Renal cortical epithelial cell (primary cell): Measurements from ENCODE around the gene NR5A2. TPM values are rescaled to one million over a fixed set of nuclear protein-coding genes. Genes with fewer than 3 reads are reported as not detected.

Source experiments
- DNase-seq: peaks from one replicate; pipeline ENCODE4 v3.0.0-alpha.2; 2011; ENCODE audit warnings: low read depth
- total RNA-seq: library from RNA; depleted of rRNA; stranded (reverse); fragments of >200 nt; gene quantifications from 2 replicates; pipeline ENCODE4 v1.2.3, GENCODE V29; 2014

Gene NR5A2
- total RNA-seq, result 0.05 TPM in 1 of 2 replicates, not detected in the other

GRCh38 chr1:200027264-200027823 lies at the start of gene NR5A2:
NR5A2 (plus strand) TSS chr1:200027710; CDS start chr1:200027848, 138 bp downstream.
- no peak for DNase-seq

DNA sequence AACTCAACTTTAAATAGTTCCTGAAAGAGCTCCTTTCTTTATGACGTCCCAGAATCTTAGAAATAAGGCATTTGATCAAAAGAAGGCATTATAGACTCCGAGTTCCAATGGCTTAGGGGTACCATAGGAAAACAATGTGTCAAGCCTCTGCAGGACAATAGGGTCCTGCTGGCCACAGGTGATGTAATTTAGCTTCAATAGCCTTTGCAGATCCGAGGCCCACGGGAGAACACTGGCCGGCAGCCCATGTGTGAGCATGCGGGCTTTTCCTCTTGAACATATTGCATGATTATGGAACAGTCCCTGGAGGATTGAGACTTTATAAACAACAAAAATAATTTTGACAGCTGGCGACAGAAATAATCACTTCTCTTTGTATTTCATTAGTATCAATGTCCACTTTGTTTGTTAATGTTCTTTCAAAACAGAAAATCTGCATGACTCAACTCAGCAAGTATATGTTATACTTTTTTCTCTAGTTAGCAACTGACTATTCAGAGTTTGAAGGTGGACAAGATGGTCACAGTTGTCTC lies 49.0 kb upstream of the NR5A2 start:
- no peak for DNase-seq

GRCh38 chr1:199979071-199979470 lies 48.4 kb upstream of the NR5A2 start:
- no peak for DNase-seq

GRCh38 chr1:199981584-199981983 lies 45.9 kb upstream of the NR5A2 start:
- no peak for DNase-seq

GRCh38 chr1:199982606-199983005 lies 44.9 kb upstream of the NR5A2 start:
- no peak for DNase-seq

DNA sequence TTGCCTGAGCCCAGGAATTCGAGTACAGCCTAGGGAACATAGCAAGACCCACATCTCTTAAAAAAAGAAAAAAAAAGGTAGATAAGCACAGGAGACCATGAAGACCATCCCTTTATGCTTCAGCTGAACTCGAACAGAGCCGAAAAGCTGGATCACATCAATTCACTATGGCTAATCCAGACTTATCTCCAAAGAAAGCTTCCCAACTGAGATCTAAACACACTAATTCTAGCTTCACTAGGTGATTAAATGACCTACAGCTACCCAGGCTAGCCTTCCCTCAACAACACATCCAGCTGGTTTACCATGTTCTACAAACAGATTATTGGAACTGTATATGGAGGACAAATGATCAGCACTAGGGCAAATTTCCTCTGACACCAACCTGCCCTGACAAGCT lies 44.0 kb upstream of the NR5A2 start:
- DNase-seq, result no peak

- DNase-seq, result peak; percentile 65
Observed at GRCh38 chr1:199995096-199995685, 32.3 kb upstream of the NR5A2 start.

DNA sequence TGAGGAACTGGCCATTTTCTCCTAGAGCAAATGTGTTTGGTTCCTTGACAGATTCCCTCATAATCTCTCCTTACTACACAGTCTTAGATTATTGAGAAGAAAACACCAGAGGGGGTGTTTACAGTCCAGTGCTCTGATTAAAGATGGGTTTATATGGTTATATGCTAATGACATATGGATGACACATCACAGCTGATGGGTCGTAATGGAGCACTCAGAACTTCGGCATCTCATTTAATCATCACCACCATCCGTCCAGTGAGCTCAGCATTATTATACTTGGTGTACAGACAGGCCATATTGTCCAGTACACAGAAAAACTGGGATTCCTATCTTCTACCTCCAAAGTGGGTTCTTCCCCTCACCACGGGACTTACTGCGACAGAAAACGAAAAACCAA lies 22.3 kb upstream of the NR5A2 start:
- no peak for DNase-seq

GRCh38 chr1:200006711-200007110 lies 20.8 kb upstream of the NR5A2 start:
- no peak for DNase-seq

- no peak for DNase-seq
Observed at GRCh38 chr1:200015811-200016210, 11.7 kb upstream of the NR5A2 start.

GRCh38 chr1:200021577-200022238 lies 5.8 kb upstream of the NR5A2 start:
- DNase-seq, result no peak

DNA sequence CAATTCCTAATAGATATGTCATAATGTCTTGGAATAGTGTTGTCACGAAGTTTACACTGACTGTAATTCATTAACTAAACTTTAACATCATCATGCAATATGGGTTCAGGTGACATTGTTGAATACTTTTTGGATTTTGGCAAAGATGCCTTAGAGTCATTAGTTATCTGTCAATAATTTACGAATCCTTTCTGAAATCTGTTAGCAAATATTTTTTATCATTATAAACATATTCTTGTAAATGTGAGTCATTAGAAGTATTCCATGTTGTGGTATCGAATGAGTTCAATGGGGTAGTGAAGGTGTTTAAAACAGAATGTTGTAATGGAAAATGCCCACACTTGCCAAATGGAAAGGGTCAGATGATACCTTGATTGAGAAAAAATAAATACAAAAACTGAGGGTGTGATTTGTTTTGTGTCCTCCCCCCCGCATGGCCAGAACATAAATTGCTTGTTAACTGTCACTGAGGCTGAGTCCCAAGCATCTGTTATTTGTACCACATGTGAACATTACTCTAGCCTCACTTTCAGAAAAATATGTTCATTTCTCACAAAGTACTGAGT lies 5.2 kb upstream of the NR5A2 start:
- peak; percentile 55 for DNase-seq

DNA sequence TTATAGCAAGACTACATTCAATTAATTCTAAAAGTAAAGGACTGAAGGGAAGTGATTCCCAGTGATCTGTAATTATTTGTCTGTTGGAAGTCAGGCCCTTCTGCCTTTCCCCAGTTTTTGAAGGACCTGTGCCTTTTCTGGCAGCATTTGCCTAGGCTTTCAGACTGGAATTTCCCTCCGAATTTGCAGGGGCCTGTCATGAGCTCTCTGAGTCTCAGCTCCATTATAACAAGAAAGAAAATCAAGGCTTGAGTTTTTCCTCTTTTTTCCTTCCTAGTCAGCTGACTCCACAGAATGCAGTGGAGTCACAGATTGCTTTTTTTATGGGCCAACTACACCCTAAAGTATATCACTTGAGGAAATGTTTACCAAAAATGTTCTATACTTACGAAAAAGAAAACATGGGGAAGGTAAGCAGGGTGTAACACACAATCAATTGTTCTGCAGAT lies 1.1 kb downstream of the NR5A2 start:
- DNase-seq, result no peak

- no peak for DNase-seq
Observed at GRCh38 chr1:200029035-200029821, 1.7 kb downstream of the NR5A2 start.

DNA sequence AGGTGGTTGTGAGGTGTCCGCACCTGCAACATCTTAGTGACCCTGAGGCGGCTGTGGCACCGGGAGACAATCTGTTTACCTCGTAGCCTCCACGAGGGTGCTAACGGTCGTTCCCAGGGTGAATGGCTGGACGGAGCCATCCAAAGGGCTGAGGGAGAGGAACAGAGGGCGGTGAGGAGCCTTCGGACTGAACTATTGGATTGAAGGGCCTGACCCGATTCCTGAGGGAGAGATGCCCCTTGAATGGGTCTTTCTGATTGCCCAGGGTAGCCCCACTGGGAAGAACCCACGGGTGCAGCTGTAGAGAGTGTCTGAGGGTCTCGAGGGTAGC lies 2.3 kb downstream of the NR5A2 start:
- DNase-seq, result no peak

- no peak for DNase-seq
Observed at GRCh38 chr1:200030791-200031190, 3.3 kb downstream of the NR5A2 start.

GRCh38 chr1:200033511-200034261 lies 6.2 kb downstream of the NR5A2 start:
- DNase-seq, result no peak

DNA sequence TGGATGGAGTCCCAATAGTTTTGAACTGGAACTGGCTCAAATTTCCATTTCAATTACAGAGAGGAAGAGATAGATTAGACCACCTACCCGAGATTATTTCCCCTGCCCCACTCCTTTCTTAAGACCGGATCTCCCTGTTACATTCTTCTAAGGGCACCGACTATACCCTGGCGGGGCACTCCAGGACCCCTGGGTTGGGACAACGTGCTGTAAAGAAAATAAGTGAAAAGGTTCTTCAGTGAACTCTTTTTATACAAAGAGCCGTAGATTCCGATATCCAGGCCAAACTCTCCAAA lies 6.7 kb downstream of the NR5A2 start:
- DNase-seq, result no peak

GRCh38 chr1:200034761-200035396 lies 7.4 kb downstream of the NR5A2 start:
- no peak for DNase-seq

GRCh38 chr1:200035397-200035955 lies 8.0 kb downstream of the NR5A2 start:
- DNase-seq, result no peak
